SK-N-SH (cell line): ENCODE data around the gene NR1H2. TPM values are rescaled to one million over a fixed set of nuclear protein-coding genes. Genes with fewer than 3 reads are reported as not detected.

ENCODE experiments used
- CTCF ChIA-PET: fragments of 300-600, 350-600 bp; formaldehyde crosslinking; extraction: SDS; loops from one replicate; lab custom pipeline; 2021; lab: Yijun Ruan, JAX
- POLR2A ChIA-PET: fragments of 350-600 bp; sonication (Branson Sonifier 250); formaldehyde crosslinking; extraction: SDS; loops from one replicate; lab custom pipeline; 2020; ENCODE audit warnings: antibody characterized with exemption, inconsistent platforms; lab: Yijun Ruan, JAX
- DNase-seq: peaks from one replicate; pipeline ENCODE4 v3.0.0; 2012
- H2AFZ ChIP-seq: fragments of 200-600 bp; sonication (generic); 2 replicates; pipeline ENCODE4 v1.8.1; 2016; ENCODE audit warnings: antibody characterized with exemption, mild to moderate bottlenecking, low read depth
- H3F3A ChIP-seq: fragments of 200-600 bp; sonication (generic); replicated peaks from 2 replicates; pipeline ENCODE3; 2016; ENCODE audit warnings: antibody characterized with exemption, mild to moderate bottlenecking; ENCODE audit not compliant: insufficient read depth
- H3K27ac ChIP-seq, 2 experiments: fragments of 200-500 bp in 1 of 2; fragments of 200-600 bp in 1 of 2; sonication (Bioruptor generic) in 1 of 2; sonication (generic), shearing (Covaris generic) in 1 of 2; 2 replicates each; pipeline versions ENCODE4 v1.5.1 to v1.6.1; 2014 to 2016; ENCODE audit warnings: low read depth in 2 of 2, inconsistent platforms in 1 of 2, low read length in 1 of 2, mild to moderate bottlenecking in 1 of 2, mixed read lengths in 1 of 2
- H3K27me3 ChIP-seq: fragments of 200-600 bp; sonication (generic), shearing (Covaris generic); 2 replicates; pipeline ENCODE4 v1.6.1; 2016; ENCODE audit warnings: mixed run types; ENCODE audit not compliant: insufficient read depth
- H3K36me3 ChIP-seq, 2 experiments: fragments of 200-500 bp in 1 of 2; fragments of 200-600 bp in 1 of 2; sonication (Bioruptor generic) in 1 of 2; sonication (generic) in 1 of 2; replicated peaks in 1 of 2; 2 replicates each; pipeline versions ENCODE3 to v1.5.1; 2014 to 2016; ENCODE audit warnings: low read length in 1 of 2, mild to moderate bottlenecking in 1 of 2; ENCODE audit not compliant: insufficient read depth in 2 of 2, control insufficient read depth in 1 of 2
- H3K4me1 ChIP-seq, 2 experiments: fragments of 200-500 bp in 1 of 2; fragments of 200-600 bp in 1 of 2; sonication (Bioruptor generic) in 1 of 2; sonication (generic), shearing (Covaris generic) in 1 of 2; 2 replicates each; pipeline versions ENCODE4 v1.5.1 to v1.6.1; 2014 to 2016; ENCODE audit warnings: low read depth in 1 of 2, low read length in 1 of 2, mixed run types in 1 of 2; ENCODE audit not compliant: insufficient read depth in 2 of 2, control insufficient read depth in 1 of 2
- H3K4me2 ChIP-seq: fragments of 200-600 bp; sonication (generic), shearing (Covaris generic); 2 replicates; pipeline ENCODE4 v1.6.1; 2017; ENCODE audit warnings: mixed run types
- H3K4me3 ChIP-seq, 2 experiments: fragments of 200-500 bp in 1 of 2; fragments of 200-600 bp in 1 of 2; sonication (Bioruptor generic) in 1 of 2; sonication (generic), shearing (Covaris generic) in 1 of 2; 2 replicates each; pipeline versions ENCODE4 v1.5.1 to v1.8.1; 2014 to 2016; ENCODE audit warnings: low read depth in 2 of 2, inconsistent platforms in 1 of 2, low read length in 1 of 2, mild to moderate bottlenecking in 1 of 2, mixed read lengths in 1 of 2, moderate library complexity in 1 of 2
- H3K79me2 ChIP-seq: fragments of 200-600 bp; sonication (generic); 2 replicates; pipeline ENCODE4 v1.8.1; 2017; ENCODE audit warnings: mild to moderate bottlenecking; ENCODE audit not compliant: insufficient read depth
- H3K9ac ChIP-seq: fragments of 200-600 bp; sonication (generic); 2 replicates; pipeline ENCODE4 v1.6.1; 2017; ENCODE audit warnings: mixed run types
- H3K9me2 ChIP-seq: fragments of 200-600 bp; sonication (generic); 2 replicates; pipeline ENCODE4 v1.6.1; 2017; ENCODE audit warnings: mixed run types
- H3K9me3 ChIP-seq: fragments of 200-600 bp; sonication (generic); 2 replicates; pipeline ENCODE4 v1.6.1; 2017; ENCODE audit warnings: mixed run types, mild to moderate bottlenecking, moderate library complexity
- H4K20me1 ChIP-seq: fragments of 200-600 bp; sonication (generic); 2 replicates; pipeline ENCODE4 v1.6.1; 2017; ENCODE audit warnings: mild to moderate bottlenecking, mixed run types; ENCODE audit not compliant: insufficient read depth
- ELF1 ChIP-seq: IDR thresholded peaks from 2 replicates; pipeline ENCODE4 v1.4.0; 2012
- FOSL2 ChIP-seq: IDR thresholded peaks from 2 replicates; pipeline ENCODE4 v1.4.0; 2012; ENCODE audit warnings: low read depth, mild to moderate bottlenecking, moderate library complexity, borderline replicate concordance
- FOXJ3 ChIP-seq: sonication (generic); formaldehyde crosslinking; IDR thresholded peaks from 2 replicates; pipeline ENCODE4 v1.5.1; 2020; ENCODE audit warnings: mild to moderate bottlenecking, missing genetic modification reagents
- FOXM1 ChIP-seq: IDR thresholded peaks from 2 replicates; pipeline ENCODE4 v1.4.0; 2012; ENCODE audit warnings: low read depth, mild to moderate bottlenecking
- GATA2 ChIP-seq: sonication (generic); formaldehyde crosslinking; IDR thresholded peaks from 2 replicates; pipeline ENCODE4 v1.5.0; 2020; ENCODE audit warnings: mild to moderate bottlenecking, missing genetic modification reagents
- MAX ChIP-seq: IDR thresholded peaks from 2 replicates; pipeline ENCODE4 v1.4.0; 2012; ENCODE audit warnings: low read depth
- MEF2A ChIP-seq: IDR thresholded peaks from 2 replicates; pipeline ENCODE4 v1.4.0; 2012; ENCODE audit warnings: low read depth, borderline replicate concordance
- POLR2AphosphoS5 ChIP-seq: IDR thresholded peaks from 2 replicates; pipeline ENCODE4 v1.6.1; 2012; ENCODE audit warnings: low read depth, low read length
- RAD21 ChIP-seq: IDR thresholded peaks from 2 replicates; pipeline ENCODE4 v1.6.1; 2012; ENCODE audit warnings: mild to moderate bottlenecking, low read length
- RCOR1 ChIP-seq: fragments of 150-350 bp; IDR thresholded peaks from 2 replicates; pipeline ENCODE4 v1.6.1; 2017; ENCODE audit warnings: antibody characterized with exemption, low read length
- RFX5 ChIP-seq: IDR thresholded peaks from 2 replicates; pipeline ENCODE4 v1.6.1; 2012; ENCODE audit warnings: mild to moderate bottlenecking, improper control_type of control experiment, low read length
- SMC3 ChIP-seq: IDR thresholded peaks from 2 replicates; pipeline ENCODE4 v1.6.1; 2012; ENCODE audit warnings: low read depth, low read length, improper control_type of control experiment
- TAF1 ChIP-seq: IDR thresholded peaks from 2 replicates; pipeline ENCODE4 v1.6.1; 2012; ENCODE audit warnings: low read depth, mild to moderate bottlenecking, low read length, moderate library complexity, borderline replicate concordance
- TCF12 ChIP-seq: IDR thresholded peaks from 2 replicates; pipeline ENCODE4 v1.4.0; 2012
- TEAD4 ChIP-seq: IDR thresholded peaks from 2 replicates; pipeline ENCODE4 v1.4.0; 2012; ENCODE audit warnings: mild to moderate bottlenecking, borderline replicate concordance; ENCODE audit not compliant: insufficient read depth
- USF2 ChIP-seq: fragments of 150-350 bp; IDR thresholded peaks from 2 replicates; pipeline ENCODE4 v1.6.1; 2017; ENCODE audit warnings: antibody characterized with exemption, low read length, low read depth, borderline replicate concordance
- YY1 ChIP-seq: IDR thresholded peaks from 2 replicates; pipeline ENCODE4 v1.4.0; 2012; ENCODE audit warnings: low read depth, mild to moderate bottlenecking
- WGBS: methylation state at CpG from one replicate; pipeline ENCODE4 v1.1.6; 2017; ENCODE audit warnings: low lambda C conversion rate; 5-methylcytosine and 5-hydroxymethylcytosine counted together
- polyA plus RNA-seq, 3 experiments: library from polyadenylated mRNA; depleted of rRNA; stranded (reverse); fragments of >200 nt; gene quantifications; 2 replicates each; pipeline ENCODE4 v1.2.3, GENCODE V29; 2012
- TF ChIP-seq, protein P1 (sequence below): fragments of 200-600 bp; sonication (generic); IDR thresholded peaks from 2 replicates; pipeline ENCODE4 v1.6.1; 2017; ENCODE audit warnings: antibody characterized with exemption, mild to moderate bottlenecking, moderate library complexity

Gene NR1H2
- polyA plus RNA-seq, 1 of the 3 experiments (the other 2 are of a cell fraction), result 108 TPM

GRCh38 chr19:50414864-50415660 lies 38.8 kb downstream of the NR1H2 start:
- TF ChIP-seq SMC3 (peak; percentile 60), TEAD4 (no peak), MAX (peak; percentile 42; the same call in 1 of the 2 replicates), RAD21 (peak; percentile 58), FOXJ3 (CRISPR knock-in tag) (no peak)
- TF ChIP-seq, protein P1, sequence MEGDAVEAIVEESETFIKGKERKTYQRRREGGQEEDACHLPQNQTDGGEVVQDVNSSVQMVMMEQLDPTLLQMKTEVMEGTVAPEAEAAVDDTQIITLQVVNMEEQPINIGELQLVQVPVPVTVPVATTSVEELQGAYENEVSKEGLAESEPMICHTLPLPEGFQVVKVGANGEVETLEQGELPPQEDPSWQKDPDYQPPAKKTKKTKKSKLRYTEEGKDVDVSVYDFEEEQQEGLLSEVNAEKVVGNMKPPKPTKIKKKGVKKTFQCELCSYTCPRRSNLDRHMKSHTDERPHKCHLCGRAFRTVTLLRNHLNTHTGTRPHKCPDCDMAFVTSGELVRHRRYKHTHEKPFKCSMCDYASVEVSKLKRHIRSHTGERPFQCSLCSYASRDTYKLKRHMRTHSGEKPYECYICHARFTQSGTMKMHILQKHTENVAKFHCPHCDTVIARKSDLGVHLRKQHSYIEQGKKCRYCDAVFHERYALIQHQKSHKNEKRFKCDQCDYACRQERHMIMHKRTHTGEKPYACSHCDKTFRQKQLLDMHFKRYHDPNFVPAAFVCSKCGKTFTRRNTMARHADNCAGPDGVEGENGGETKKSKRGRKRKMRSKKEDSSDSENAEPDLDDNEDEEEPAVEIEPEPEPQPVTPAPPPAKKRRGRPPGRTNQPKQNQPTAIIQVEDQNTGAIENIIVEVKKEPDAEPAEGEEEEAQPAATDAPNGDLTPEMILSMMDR, result peak; percentile 77
- H3K9me2 ChIP-seq, result no peaks in the 10 kb centered on the region
- H3K79me2 ChIP-seq, result no peaks in the 10 kb centered on the region
- ChIA-PET CTCF (interaction anchor here (0.7 to 1.8 kb wide), 18 partner anchors 9 to 141 kb away, joined by 3 to 23 read pairs (median 4); partner anchors contain the start of genes NAPSA and POLD1), POLR2A (interaction anchor here (0.8 kb wide), 1 partner anchor 46 kb away, joined by 4 read pairs; no protein-coding TSS in a partner anchor)
- H3K9ac ChIP-seq, result no peak overlapping the region
- no peaks in the 10 kb centered on the region for H3K9me3 ChIP-seq
- H4K20me1 ChIP-seq, result no peaks in the 10 kb centered on the region
- no peaks in the 10 kb centered on the region; a peak in 1 of 4 replicates for H3K4me1 ChIP-seq
- H3K27ac ChIP-seq, result no peak overlapping the region; a peak in 1 of 4 replicates
- no peak overlapping the region for H2AFZ ChIP-seq
- H3K4me2 ChIP-seq, result no peak overlapping the region
- 75% methylated on average over 26 of the region's 37 CpGs for WGBS
- no peaks in the 10 kb centered on the region for H3K27me3 ChIP-seq
- peak; percentile 92 for DNase-seq
- no peak overlapping the region; a peak in 1 of 4 replicates for H3K4me3 ChIP-seq
- no peaks in the 10 kb centered on the region for H3K36me3 ChIP-seq
- H3F3A ChIP-seq, result peaks cover 3% of the 10 kb centered on the region

GRCh38 chr19:50415661-50416033 lies 39.4 kb downstream of the NR1H2 start:
- Histone ChIP-seq H3K27me3 (no peaks in the 10 kb centered on the region), H3K36me3 (no peaks in the 10 kb centered on the region), H4K20me1 (no peaks in the 10 kb centered on the region), H3K9ac (no peak overlapping the region), H3K79me2 (no peaks in the 10 kb centered on the region), H3K4me2 (no peak overlapping the region), H3K27ac (no peak overlapping the region), H3K4me3 (no peak overlapping the region), H3K9me3 (no peaks in the 10 kb centered on the region), H3K4me1 (no peaks in the 10 kb centered on the region; a peak in 1 of 4 replicates), H3F3A (peaks cover 3% of the 10 kb centered on the region), H2AFZ (no peak overlapping the region), H3K9me2 (no peaks in the 10 kb centered on the region)
- 89% methylated on average over 11 of the region's 22 CpGs for WGBS
- ChIA-PET POLR2A (no interaction called here), CTCF (interaction anchor here (0.7 to 1.8 kb wide), 18 partner anchors 10 to 141 kb away, joined by 3 to 23 read pairs (median 4); partner anchors contain the start of genes NAPSA and POLD1)
- no peak for DNase-seq
- no peak for TF ChIP-seq USF2
- no peak for TF ChIP-seq TAF1
- no peak for TF ChIP-seq FOXM1
- TF ChIP-seq GATA2 (CRISPR knock-in tag), result no peak
- TF ChIP-seq TCF12, result no peak
- TF ChIP-seq RFX5, result no peak
- no peak for TF ChIP-seq YY1
- no peak for TF ChIP-seq MEF2A
- no peak for TF ChIP-seq POLR2AphosphoS5
- TF ChIP-seq, protein P1, result no peak
- no peak for TF ChIP-seq SMC3
- TF ChIP-seq FOSL2, result no peak
- TF ChIP-seq TEAD4, result no peak
- no peak for TF ChIP-seq ELF1
- no peak for TF ChIP-seq RCOR1
